Trophoblast cell (in vitro differentiated cells and primary cell): ENCODE measurements around the gene PXDN.

Source experiments
- DNase-seq, 2 donors: peaks; one replicate each; pipeline ENCODE4 v3.0.0-alpha.2; 2016
- H2AFZ ChIP-seq: 2 replicates; pipeline ENCODE4 v1.6.1; 2013; ENCODE audit warnings: low read length, moderate library complexity, mild to moderate bottlenecking; ENCODE audit not compliant: insufficient read depth, poor library complexity
- H2AK5ac ChIP-seq: 2 replicates; pipeline ENCODE4 v1.6.1; 2013; ENCODE audit warnings: mild to moderate bottlenecking, low read length
- H2BK120ac ChIP-seq: 2 replicates; pipeline ENCODE4 v1.6.1; 2013; ENCODE audit warnings: low read length, mild to moderate bottlenecking, moderate library complexity; ENCODE audit not compliant: insufficient read depth, poor library complexity
- H2BK12ac ChIP-seq: 2 replicates; pipeline ENCODE4 v1.6.1; 2013; ENCODE audit warnings: mild to moderate bottlenecking, low read length, moderate library complexity
- H2BK5ac ChIP-seq: 2 replicates; pipeline ENCODE4 v1.6.1; 2013; ENCODE audit warnings: low read length, low read depth, moderate library complexity, mild to moderate bottlenecking; ENCODE audit not compliant: poor library complexity
- H3K14ac ChIP-seq: 2 replicates; pipeline ENCODE4 v1.6.1; 2013; ENCODE audit warnings: mild to moderate bottlenecking, low read length
- H3K18ac ChIP-seq: 2 replicates; pipeline ENCODE4 v1.6.1; 2013; ENCODE audit warnings: mild to moderate bottlenecking, low read length
- H3K23ac ChIP-seq: 2 replicates; pipeline ENCODE4 v1.6.1; 2013; ENCODE audit warnings: low read length
- H3K27ac ChIP-seq: 2 replicates; pipeline ENCODE4 v1.5.1; 2013; ENCODE audit warnings: low read depth, mild to moderate bottlenecking, inconsistent platforms, low read length, moderate library complexity
- H3K27me3 ChIP-seq: 2 replicates; pipeline ENCODE4 v1.6.1; 2013; ENCODE audit warnings: inconsistent platforms, mild to moderate bottlenecking, low read length, moderate library complexity; ENCODE audit not compliant: insufficient read depth
- H3K36me3 ChIP-seq, 2 experiments: 1 replicate in 1 of 2; 2 replicates in 1 of 2; pipeline ENCODE4 v1.6.1; 2013; ENCODE audit warnings: low read length in 2 of 2, mild to moderate bottlenecking in 2 of 2, moderate library complexity in 1 of 2; ENCODE audit not compliant: insufficient read depth in 2 of 2, control insufficient read depth in 1 of 2
- H3K4ac ChIP-seq: 2 replicates; pipeline ENCODE4 v1.6.1; 2013; ENCODE audit warnings: low read depth, mild to moderate bottlenecking, low read length, moderate library complexity
- H3K4me1 ChIP-seq, 2 experiments: 1 replicate in 1 of 2; 2 replicates in 1 of 2; pipeline ENCODE4 v1.6.1; 2013; ENCODE audit warnings: low read length in 2 of 2, mild to moderate bottlenecking in 2 of 2, moderate library complexity in 1 of 2; ENCODE audit not compliant: insufficient read depth in 2 of 2, control insufficient read depth in 1 of 2
- H3K4me2 ChIP-seq: 2 replicates; pipeline ENCODE4 v1.6.1; 2013; ENCODE audit warnings: inconsistent platforms, mild to moderate bottlenecking, low read length, moderate library complexity
- H3K4me3 ChIP-seq: 2 replicates; pipeline ENCODE4 v1.5.1; 2013; ENCODE audit warnings: mild to moderate bottlenecking, low read depth, low read length, inconsistent platforms
- H3K79me1 ChIP-seq: one replicate; pipeline ENCODE4 v1.6.1; 2013; ENCODE audit warnings: low read length
- H3K79me2 ChIP-seq: 2 replicates; pipeline ENCODE4 v1.6.1; 2013; ENCODE audit warnings: low read length, mild to moderate bottlenecking; ENCODE audit not compliant: control insufficient read depth, insufficient read depth, poor library complexity
- H3K9ac ChIP-seq: 2 replicates; pipeline ENCODE4 v1.6.1; 2013; ENCODE audit warnings: mild to moderate bottlenecking, low read length
- H3K9me3 ChIP-seq: 2 replicates; pipeline ENCODE4 v1.6.1; 2013; ENCODE audit warnings: low read depth, mild to moderate bottlenecking, control low read depth, inconsistent platforms, low read length; ENCODE audit not compliant: insufficient read depth
- H4K12ac ChIP-seq: 2 replicates; pipeline ENCODE4 v1.6.1; 2013; ENCODE audit warnings: low read depth, mild to moderate bottlenecking, low read length, moderate library complexity
- H4K8ac ChIP-seq: 2 replicates; pipeline ENCODE4 v1.6.1; 2013; ENCODE audit warnings: low read depth, mild to moderate bottlenecking, low read length, moderate library complexity
- H4K91ac ChIP-seq: one replicate; pipeline ENCODE4 v1.6.1; 2013; ENCODE audit warnings: low read depth, mild to moderate bottlenecking, low read length, moderate library complexity
- WGBS: extraction: QIAGEN DNeasy Blood & Tissue Kit; methylation state at CpG from one replicate; pipeline ENCODE4 v1.1.7; 2013; ENCODE audit warnings: missing lambda C conversion rate; ENCODE audit not compliant: insufficient read length, insufficient coverage; ENCODE audit errors: extremely low coverage; 5-methylcytosine and 5-hydroxymethylcytosine counted together

Gene PXDN

GRCh38 chr2:1748176-1748740, 3.9 kb upstream of the PXDN start:
- Histone ChIP-seq H2AFZ (no peak overlapping the region), H3K79me1 (peaks cover 9% of the 10 kb centered on the region), H2BK120ac (no peak overlapping the region), H3K27ac (no peak overlapping the region), H4K8ac (no peak overlapping the region), H3K4me3 (no peak overlapping the region), H3K18ac (no peak overlapping the region), H3K9ac (no peak overlapping the region), H3K23ac (no peak overlapping the region), H2BK12ac (no peak overlapping the region), H3K36me3 (peaks cover 0 to 4% of the 10 kb centered on the region in 2 experiments), H2BK5ac (no peak overlapping the region), H3K4me2 (no peak overlapping the region), H2AK5ac (no peak overlapping the region), H3K9me3 (peaks cover 11% of the 10 kb centered on the region), H3K27me3 (no peaks in the 10 kb centered on the region), H3K79me2 (peaks cover 3% of the 10 kb centered on the region), H4K12ac (no peak overlapping the region), H3K4ac (no peak overlapping the region), H3K4me1 (peaks cover 15 to 20% of the 10 kb centered on the region in 2 experiments), H3K14ac (no peak overlapping the region), H4K91ac (no peak overlapping the region)
- no CpG with 5 or more reads among the region's 6 CpGs for WGBS
- no peak for DNase-seq

GRCh38 chr2:1747065-1747941, 3.0 kb upstream of the PXDN start:
- no peak overlapping the region for H3K14ac ChIP-seq
- peaks cover 0 to 4% of the 10 kb centered on the region in 2 experiments for H3K36me3 ChIP-seq
- no peak overlapping the region for H2BK120ac ChIP-seq
- no peak overlapping the region for H3K4ac ChIP-seq
- no peak overlapping the region for H2AK5ac ChIP-seq
- H3K4me1 ChIP-seq: peaks cover 13 to 20% of the 10 kb centered on the region in 2 experiments
- no peak overlapping the region for H2AFZ ChIP-seq
- H2BK5ac ChIP-seq: no peak overlapping the region
- H3K27ac ChIP-seq: no peak overlapping the region
- WGBS: no CpG with 5 or more reads among the region's 26 CpGs
- H3K4me3 ChIP-seq: no peak overlapping the region
- no peak overlapping the region for H3K4me2 ChIP-seq
- H2BK12ac ChIP-seq: no peak overlapping the region
- H3K27me3 ChIP-seq: no peaks in the 10 kb centered on the region
- H3K18ac ChIP-seq: no peak overlapping the region
- H3K23ac ChIP-seq: no peak overlapping the region
- peaks cover 11% of the 10 kb centered on the region for H3K9me3 ChIP-seq
- peaks cover 5% of the 10 kb centered on the region for H3K79me2 ChIP-seq
- no peak overlapping the region for H4K12ac ChIP-seq
- H4K8ac ChIP-seq: no peak overlapping the region
- peaks cover 16% of the 10 kb centered on the region for H3K79me1 ChIP-seq
- H3K9ac ChIP-seq: no peak overlapping the region
- H4K91ac ChIP-seq: no peak overlapping the region
- DNase-seq: no peak

GRCh38 chr2:1746174-1747064, 2.1 kb upstream of the PXDN start:
- H3K4ac ChIP-seq: no peak overlapping the region
- H3K4me2 ChIP-seq: no peak overlapping the region
- no peak overlapping the region for H3K27ac ChIP-seq
- H3K79me1 ChIP-seq: peaks cover 22% of the 10 kb centered on the region
- H3K4me1 ChIP-seq: peaks cover 18 to 27% of the 10 kb centered on the region in 2 experiments
- H4K8ac ChIP-seq: no peak overlapping the region
- H3K9me3 ChIP-seq: peaks cover 13% of the 10 kb centered on the region
- no peak overlapping the region for H3K9ac ChIP-seq
- peaks cover 3 to 4% of the 10 kb centered on the region in 2 experiments for H3K36me3 ChIP-seq
- H3K23ac ChIP-seq: no peak overlapping the region
- H4K91ac ChIP-seq: no peak overlapping the region
- no peak overlapping the region for H4K12ac ChIP-seq
- peaks cover 9% of the 10 kb centered on the region for H3K79me2 ChIP-seq
- H2BK5ac ChIP-seq: no peak overlapping the region
- H3K14ac ChIP-seq: no peak overlapping the region
- no peak overlapping the region for H2AFZ ChIP-seq
- H2AK5ac ChIP-seq: no peak overlapping the region
- WGBS: no CpG with 5 or more reads among the region's 9 CpGs
- H3K4me3 ChIP-seq: peak overlapping the region; percentile 16
- no peak overlapping the region for H3K18ac ChIP-seq
- no peak overlapping the region for H2BK120ac ChIP-seq
- DNase-seq: no peak
- H2BK12ac ChIP-seq: no peak overlapping the region
- H3K27me3 ChIP-seq: no peaks in the 10 kb centered on the region
